ENCODE results near the gene EFR3B. TPM values are rescaled to one million over a fixed set of nuclear protein-coding genes. Genes with fewer than 3 reads are reported as not detected.

Gene EFR3B
- polyA plus RNA-seq, 2 of the 4 experiments (the other 2 are of a cell fraction): 6.5 to 12.5 TPM

DNA sequence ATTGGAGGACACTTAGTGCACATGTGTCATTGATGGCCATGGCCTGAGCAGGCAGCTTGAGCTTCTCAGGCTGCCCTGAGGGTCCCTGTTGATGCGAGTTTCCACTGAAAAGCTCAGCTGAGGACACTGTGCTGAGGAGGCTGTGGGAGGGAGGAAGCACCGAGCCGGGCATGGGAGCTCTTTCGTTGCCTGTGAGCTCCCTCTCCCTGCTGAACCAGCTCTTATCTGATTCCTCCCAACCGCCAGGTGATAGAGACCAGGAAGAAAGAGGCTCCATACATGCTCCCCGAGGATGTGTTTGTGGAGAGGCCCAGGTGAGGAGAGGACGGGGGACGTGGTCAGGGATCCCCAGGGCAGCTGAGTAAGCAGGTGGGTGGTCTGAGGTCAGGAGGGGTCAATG lies 99.2 kb downstream of the EFR3B start:
- POLR2A ChIA-PET: no interaction called here

DNA sequence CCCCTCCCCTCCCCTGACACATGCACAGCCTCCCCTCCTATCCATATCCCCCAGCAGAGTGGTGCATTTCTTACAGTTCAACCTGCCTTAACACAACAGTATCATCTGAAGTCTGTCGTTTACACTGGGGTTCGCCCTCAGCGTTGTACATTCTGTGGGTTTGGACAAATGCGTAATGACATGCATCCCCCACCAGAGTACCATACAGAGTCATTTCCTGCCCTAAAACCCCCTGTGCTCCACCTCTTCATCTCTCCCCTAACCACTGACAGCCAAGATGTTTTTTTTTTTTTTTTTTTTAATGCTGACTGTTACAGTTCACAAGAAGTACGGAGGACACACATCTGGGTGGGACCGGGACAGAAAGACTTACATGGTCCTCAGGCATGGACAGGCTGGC lies 103.9 kb downstream of the EFR3B start:
- Histone ChIP-seq H3K4me3 (no peak overlapping the region), H3K4me1 (no peaks in the 10 kb centered on the region), H3K9me3 (no peaks in the 10 kb centered on the region), H3K27ac (no peak overlapping the region), H3K4me2 (no peak overlapping the region)
- no peak for DNase-seq (ENCODE audit: low read depth in 1 of 2, low spot score in 1 of 2)
- no peak; a peak in 1 of 6 replicates for ATAC-seq
- ChIA-PET POLR2A (no interaction called here), CTCF (interaction anchor here (0.7 to 2.6 kb wide), 5 partner anchors 9 to 848 kb away, joined by 3 to 11 read pairs (median 3); no protein-coding TSS in a partner anchor)
- WGBS (ENCODE audit: missing lambda C conversion rate): 84% methylated on average over 6 of the region's 6 CpGs
- no peak for FAIRE-seq
- TF ChIP-seq MAFK (IDR thresholded peaks at IDR 0.05; ENCODE audit: partially characterized antibody) (no peak), SREBF2 (IDR thresholded peaks at IDR 0.05) (no peak), HEYL (CRISPR knock-in tag; IDR thresholded peaks at IDR 0.05) (no peak), BCL3 (IDR thresholded peaks at IDR 0.05) (no peak), MAZ (IDR thresholded peaks at IDR 0.05; ENCODE audit: borderline replicate concordance, low read depth, low read length) (no peak), HOXB13 (CRISPR knock-in tag; IDR thresholded peaks at IDR 0.05; ENCODE audit: low read depth) (no peak), MYC (IDR thresholded peaks at IDR 0.05; ENCODE audit: borderline replicate concordance, low read length) (no peak), NPAS2 (CRISPR knock-in tag; IDR thresholded peaks at IDR 0.05; ENCODE audit: borderline replicate concordance) (no peak), KDM5A (IDR thresholded peaks at IDR 0.05) (no peak), HDAC2 (IDR thresholded peaks at IDR 0.05) (no peak), TP53 (CRISPR knock-in tag; IDR thresholded peaks at IDR 0.05) (no peak)
- TF ChIP-seq, protein P1, sequence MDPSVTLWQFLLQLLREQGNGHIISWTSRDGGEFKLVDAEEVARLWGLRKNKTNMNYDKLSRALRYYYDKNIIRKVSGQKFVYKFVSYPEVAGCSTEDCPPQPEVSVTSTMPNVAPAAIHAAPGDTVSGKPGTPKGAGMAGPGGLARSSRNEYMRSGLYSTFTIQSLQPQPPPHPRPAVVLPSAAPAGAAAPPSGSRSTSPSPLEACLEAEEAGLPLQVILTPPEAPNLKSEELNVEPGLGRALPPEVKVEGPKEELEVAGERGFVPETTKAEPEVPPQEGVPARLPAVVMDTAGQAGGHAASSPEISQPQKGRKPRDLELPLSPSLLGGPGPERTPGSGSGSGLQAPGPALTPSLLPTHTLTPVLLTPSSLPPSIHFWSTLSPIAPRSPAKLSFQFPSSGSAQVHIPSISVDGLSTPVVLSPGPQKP (IDR thresholded peaks at IDR 0.05; ENCODE audit: low read depth, low read length): no peak
- TF ChIP-seq, protein P2, sequence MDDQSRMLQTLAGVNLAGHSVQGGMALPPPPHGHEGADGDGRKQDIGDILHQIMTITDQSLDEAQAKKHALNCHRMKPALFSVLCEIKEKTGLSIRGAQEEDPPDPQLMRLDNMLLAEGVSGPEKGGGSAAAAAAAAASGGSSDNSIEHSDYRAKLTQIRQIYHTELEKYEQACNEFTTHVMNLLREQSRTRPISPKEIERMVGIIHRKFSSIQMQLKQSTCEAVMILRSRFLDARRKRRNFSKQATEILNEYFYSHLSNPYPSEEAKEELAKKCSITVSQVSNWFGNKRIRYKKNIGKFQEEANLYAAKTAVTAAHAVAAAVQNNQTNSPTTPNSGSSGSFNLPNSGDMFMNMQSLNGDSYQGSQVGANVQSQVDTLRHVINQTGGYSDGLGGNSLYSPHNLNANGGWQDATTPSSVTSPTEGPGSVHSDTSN (IDR thresholded peaks at IDR 0.05): no peak
- TF ChIP-seq, protein P3, sequence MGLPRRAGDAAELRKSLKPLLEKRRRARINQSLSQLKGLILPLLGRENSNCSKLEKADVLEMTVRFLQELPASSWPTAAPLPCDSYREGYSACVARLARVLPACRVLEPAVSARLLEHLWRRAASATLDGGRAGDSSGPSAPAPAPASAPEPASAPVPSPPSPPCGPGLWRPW (IDR thresholded peaks at IDR 0.05): no peak

More for the DNA sequence above, 99.2 kb downstream of the EFR3B start:
- Histone ChIP-seq H3K27ac (no peak overlapping the region), H3K4me1 (no peaks in the 10 kb centered on the region), H3K4me2 (no peak overlapping the region), H3K9me3 (no peaks in the 10 kb centered on the region), H3K4me3 (no peak overlapping the region)
- TF ChIP-seq, protein P4, sequence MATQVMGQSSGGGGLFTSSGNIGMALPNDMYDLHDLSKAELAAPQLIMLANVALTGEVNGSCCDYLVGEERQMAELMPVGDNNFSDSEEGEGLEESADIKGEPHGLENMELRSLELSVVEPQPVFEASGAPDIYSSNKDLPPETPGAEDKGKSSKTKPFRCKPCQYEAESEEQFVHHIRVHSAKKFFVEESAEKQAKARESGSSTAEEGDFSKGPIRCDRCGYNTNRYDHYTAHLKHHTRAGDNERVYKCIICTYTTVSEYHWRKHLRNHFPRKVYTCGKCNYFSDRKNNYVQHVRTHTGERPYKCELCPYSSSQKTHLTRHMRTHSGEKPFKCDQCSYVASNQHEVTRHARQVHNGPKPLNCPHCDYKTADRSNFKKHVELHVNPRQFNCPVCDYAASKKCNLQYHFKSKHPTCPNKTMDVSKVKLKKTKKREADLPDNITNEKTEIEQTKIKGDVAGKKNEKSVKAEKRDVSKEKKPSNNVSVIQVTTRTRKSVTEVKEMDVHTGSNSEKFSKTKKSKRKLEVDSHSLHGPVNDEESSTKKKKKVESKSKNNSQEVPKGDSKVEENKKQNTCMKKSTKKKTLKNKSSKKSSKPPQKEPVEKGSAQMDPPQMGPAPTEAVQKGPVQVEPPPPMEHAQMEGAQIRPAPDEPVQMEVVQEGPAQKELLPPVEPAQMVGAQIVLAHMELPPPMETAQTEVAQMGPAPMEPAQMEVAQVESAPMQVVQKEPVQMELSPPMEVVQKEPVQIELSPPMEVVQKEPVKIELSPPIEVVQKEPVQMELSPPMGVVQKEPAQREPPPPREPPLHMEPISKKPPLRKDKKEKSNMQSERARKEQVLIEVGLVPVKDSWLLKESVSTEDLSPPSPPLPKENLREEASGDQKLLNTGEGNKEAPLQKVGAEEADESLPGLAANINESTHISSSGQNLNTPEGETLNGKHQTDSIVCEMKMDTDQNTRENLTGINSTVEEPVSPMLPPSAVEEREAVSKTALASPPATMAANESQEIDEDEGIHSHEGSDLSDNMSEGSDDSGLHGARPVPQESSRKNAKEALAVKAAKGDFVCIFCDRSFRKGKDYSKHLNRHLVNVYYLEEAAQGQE (IDR thresholded peaks at IDR 0.05): no peak
- TF ChIP-seq HOXB5 (CRISPR knock-in tag; IDR thresholded peaks at IDR 0.05): no peak
- TF ChIP-seq, protein P2 (IDR thresholded peaks at IDR 0.05): no peak
- no peak for TF ChIP-seq ZNF302 (CRISPR knock-in tag; IDR thresholded peaks at IDR 0.05)
- no peak for TF ChIP-seq CBX8 (IDR thresholded peaks at IDR 0.05)
- no peak for TF ChIP-seq HOXA7 (CRISPR knock-in tag; IDR thresholded peaks at IDR 0.05)
- no peak for TF ChIP-seq EP300 (IDR thresholded peaks at IDR 0.05)
- no peak for TF ChIP-seq RARB (CRISPR knock-in tag; IDR thresholded peaks at IDR 0.05)
- TF ChIP-seq, protein P3 (IDR thresholded peaks at IDR 0.05): no peak
- no peak for TF ChIP-seq KDM5A (IDR thresholded peaks at IDR 0.05)
- no peak for TF ChIP-seq POLR2AphosphoS2 (conservative IDR thresholded peaks at IDR 0.05; ENCODE audit: low read length)
- no peak for TF ChIP-seq RFX5 (IDR thresholded peaks at IDR 0.05)
- TF ChIP-seq TP53 (CRISPR knock-in tag; IDR thresholded peaks at IDR 0.05): no peak
- TF ChIP-seq FOSB (CRISPR knock-in tag; IDR thresholded peaks at IDR 0.05): no peak
- TF ChIP-seq SMC3 (IDR thresholded peaks at IDR 0.05): no peak
- TF ChIP-seq, protein P5, sequence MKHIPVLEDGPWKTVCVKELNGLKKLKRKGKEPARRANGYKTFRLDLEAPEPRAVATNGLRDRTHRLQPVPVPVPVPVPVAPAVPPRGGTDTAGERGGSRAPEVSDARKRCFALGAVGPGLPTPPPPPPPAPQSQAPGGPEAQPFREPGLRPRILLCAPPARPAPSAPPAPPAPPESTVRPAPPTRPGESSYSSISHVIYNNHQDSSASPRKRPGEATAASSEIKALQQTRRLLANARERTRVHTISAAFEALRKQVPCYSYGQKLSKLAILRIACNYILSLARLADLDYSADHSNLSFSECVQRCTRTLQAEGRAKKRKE (CRISPR knock-in tag; IDR thresholded peaks at IDR 0.05; ENCODE audit: low read depth): no peak
- no peak for TF ChIP-seq PHF8 (IDR thresholded peaks at IDR 0.05; ENCODE audit: borderline replicate concordance, low read depth)
- ATAC-seq: no peak
- CTCF ChIA-PET: interaction anchor here (0.6 to 9.0 kb wide), 5 partner anchors 9 to 166 kb away, joined by 3 to 61 read pairs (median 5); partner anchors contain the start of gene EFR3B
- no peak for FAIRE-seq
- 86% methylated on average over 8 of the region's 8 CpGs for WGBS (ENCODE audit: missing lambda C conversion rate)
- no peak for DNase-seq (ENCODE audit: low read depth in 1 of 2, low spot score in 1 of 2)
